ENCODE measurements around the gene ARID3B.

DNA sequence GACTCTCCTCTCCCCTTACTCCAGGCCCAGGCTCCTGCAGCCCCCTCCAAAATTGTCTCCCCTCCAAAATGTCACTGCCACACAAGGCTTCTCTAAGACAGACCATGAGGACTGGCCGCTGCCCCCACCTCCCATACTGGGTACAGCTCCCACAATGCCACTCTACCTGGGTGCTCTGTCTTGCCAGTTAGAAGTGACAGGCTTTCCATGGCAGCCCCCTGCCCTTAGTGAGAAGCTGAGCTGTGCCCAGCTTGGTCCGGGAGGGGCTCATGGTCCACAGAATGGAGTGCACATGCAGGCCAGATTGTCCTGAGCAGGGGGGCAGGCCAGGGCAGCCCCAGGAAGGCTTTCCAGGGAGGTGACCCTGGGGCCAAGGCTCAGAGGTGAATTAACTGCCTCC, 71.7 kb downstream of the ARID3B start:
- no peak for TF ChIP-seq EZH2 (IDR thresholded peaks at IDR 0.05; ENCODE audit: low read length, unreplicated experiment)
- TF ChIP-seq, protein P1, sequence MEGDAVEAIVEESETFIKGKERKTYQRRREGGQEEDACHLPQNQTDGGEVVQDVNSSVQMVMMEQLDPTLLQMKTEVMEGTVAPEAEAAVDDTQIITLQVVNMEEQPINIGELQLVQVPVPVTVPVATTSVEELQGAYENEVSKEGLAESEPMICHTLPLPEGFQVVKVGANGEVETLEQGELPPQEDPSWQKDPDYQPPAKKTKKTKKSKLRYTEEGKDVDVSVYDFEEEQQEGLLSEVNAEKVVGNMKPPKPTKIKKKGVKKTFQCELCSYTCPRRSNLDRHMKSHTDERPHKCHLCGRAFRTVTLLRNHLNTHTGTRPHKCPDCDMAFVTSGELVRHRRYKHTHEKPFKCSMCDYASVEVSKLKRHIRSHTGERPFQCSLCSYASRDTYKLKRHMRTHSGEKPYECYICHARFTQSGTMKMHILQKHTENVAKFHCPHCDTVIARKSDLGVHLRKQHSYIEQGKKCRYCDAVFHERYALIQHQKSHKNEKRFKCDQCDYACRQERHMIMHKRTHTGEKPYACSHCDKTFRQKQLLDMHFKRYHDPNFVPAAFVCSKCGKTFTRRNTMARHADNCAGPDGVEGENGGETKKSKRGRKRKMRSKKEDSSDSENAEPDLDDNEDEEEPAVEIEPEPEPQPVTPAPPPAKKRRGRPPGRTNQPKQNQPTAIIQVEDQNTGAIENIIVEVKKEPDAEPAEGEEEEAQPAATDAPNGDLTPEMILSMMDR (conservative IDR thresholded peaks at IDR 0.05; ENCODE audit: low read depth, low read length): no peak
